ENCODE measurements around the gene WDR49.

The WDR49 gene

GRCh38 chr3:167653760-167654159 lies at the start of gene WDR49:
WDR49 (minus strand) TSS chr3:167653942; CDS start chr3:167653425, 517 bp downstream.
- DNase-seq (ENCODE audit: low read depth): no peak

- no peak for DNase-seq (ENCODE audit: low read depth)
Measured at GRCh38 chr3:167700926-167701325, 47.2 kb upstream of the WDR49 start.

GRCh38 chr3:167700046-167700445 lies 46.3 kb upstream of the WDR49 start:
- peak; percentile 65 for DNase-seq (ENCODE audit: low read depth)

- no peak for DNase-seq (ENCODE audit: low read depth)
Measured at GRCh38 chr3:167694121-167694520, 40.4 kb upstream of the WDR49 start.

DNA sequence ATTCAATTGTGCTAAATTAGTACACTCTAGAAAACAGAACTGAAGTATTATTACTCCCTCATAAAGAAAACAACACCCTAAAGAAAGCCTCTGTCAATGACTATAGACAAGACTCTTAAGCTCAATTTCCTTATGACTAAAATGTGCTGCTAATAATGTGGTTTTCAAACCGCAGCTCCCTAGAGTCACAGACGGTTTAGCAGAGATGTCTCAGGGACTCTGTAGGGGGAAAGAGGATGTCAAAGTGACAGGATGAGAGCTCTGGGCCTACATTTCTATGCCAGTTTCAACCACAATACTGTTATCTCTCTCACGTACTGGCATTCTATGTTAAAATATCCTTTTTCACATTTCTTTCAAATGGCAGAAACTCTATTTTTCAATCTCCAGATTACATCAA lies 37.6 kb upstream of the WDR49 start:
- no peak for DNase-seq (ENCODE audit: low read depth)

GRCh38 chr3:167684388-167684993 lies 30.7 kb upstream of the WDR49 start:
- DNase-seq (ENCODE audit: low read depth): peak; percentile 35

DNA sequence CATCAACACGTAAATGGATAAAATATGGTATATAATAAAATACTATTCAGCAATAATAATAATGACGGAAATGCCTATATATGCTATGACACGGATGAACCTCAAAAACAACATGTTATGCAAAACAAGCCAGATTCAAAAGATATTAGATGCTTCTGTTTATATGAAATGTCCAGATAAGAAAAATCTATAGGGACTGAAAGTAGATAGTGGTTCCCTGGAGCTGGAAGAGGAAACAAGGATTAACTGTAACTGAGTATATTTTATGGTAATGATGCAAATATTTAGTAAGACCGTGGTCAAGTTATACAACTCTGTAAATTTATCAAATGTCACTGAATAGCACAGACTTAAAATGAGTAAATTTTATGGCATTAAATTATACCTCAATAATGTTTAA lies 25.8 kb upstream of the WDR49 start:
- DNase-seq (ENCODE audit: low read depth): no peak

DNA sequence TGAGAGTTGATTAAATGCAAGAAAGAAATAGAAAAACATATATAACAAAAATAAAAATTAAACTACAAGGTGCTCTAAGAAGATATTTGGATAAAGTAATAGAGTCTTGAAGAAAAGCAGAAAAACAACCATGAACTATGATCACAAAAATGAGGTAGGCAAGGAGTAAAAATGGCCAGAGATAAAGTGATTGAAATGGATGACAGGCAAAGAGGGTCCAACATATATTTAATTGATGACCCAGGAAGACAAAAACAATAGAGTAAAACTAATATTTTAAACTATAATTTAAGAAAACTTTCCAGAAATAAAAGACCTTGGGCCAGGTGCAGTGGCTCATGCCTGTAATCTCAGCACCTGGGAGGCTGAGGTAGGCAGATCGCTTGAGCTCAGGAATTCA lies 22.1 kb upstream of the WDR49 start:
- DNase-seq (ENCODE audit: low read depth): no peak

DNA sequence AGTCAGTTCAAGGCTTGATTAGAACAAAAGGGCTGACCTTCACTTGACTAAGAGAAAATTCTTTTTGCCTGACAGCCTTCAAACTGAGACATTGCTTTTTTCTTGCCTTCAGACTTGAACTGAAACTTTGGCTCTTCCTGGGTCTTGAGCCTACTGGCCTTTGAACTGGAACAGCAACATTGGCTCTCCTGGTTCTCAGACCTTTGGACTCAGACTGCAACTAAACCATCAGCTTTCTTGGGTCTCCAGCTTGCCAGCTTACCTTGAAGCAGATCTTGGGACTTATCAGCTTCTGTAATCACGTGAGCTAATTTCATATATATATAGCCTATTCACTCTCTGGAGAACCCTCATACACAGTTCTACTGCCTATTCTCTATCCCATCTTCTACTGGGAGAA lies 19.5 kb upstream of the WDR49 start:
- no peak for DNase-seq (ENCODE audit: low read depth)

DNA sequence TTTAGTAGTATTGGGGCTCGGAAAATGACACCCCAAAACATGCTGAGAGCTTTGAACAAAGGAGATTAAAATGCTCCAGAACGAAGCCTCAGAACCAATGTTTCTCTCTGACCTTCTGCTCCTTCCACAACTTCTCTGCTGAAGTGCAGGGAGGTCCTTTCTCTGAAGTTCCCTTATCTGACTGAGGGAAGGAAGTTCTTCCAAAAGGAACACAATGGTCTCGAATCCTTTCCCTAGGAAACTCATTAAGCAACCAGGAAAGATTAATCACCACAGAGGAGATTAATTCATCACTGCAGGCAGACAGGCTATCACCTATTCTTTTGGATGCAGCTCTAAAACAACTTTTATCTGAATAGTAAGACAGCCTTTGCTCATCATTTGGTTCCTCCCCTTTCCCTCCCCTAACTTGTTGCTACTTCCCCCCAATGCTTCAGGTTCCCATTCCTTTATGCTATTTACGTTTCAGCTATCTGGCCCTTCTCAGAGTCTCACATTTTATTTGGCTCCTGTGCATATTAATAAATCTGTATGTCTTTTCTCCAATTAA lies 18.2 kb upstream of the WDR49 start:
- no peak for DNase-seq (ENCODE audit: low read depth)

- no peak for DNase-seq (ENCODE audit: low read depth)
Measured at GRCh38 chr3:167669699-167670098, 16.0 kb upstream of the WDR49 start.

GRCh38 chr3:167668651-167669050 lies 14.9 kb upstream of the WDR49 start:
- DNase-seq (ENCODE audit: low read depth): no peak

DNA sequence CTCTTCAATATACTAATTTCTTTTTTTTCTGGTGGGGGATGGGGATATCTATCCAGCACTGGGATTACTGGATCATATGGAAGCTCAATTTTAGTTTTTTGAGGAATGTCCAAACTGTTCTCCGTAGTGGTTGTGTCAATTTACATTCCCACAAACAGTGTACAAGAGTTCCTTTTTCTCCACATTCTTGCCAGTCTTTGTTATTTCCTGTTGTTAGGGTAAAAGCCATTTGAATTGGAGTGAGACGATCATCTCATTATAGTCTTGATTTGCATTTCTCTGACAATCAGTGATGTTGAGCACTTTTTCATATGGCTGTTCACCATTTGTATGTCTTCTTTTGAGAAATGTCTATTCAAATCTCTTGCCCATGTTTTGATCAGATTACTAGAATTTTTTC lies 12.8 kb upstream of the WDR49 start:
- DNase-seq (ENCODE audit: low read depth): no peak

- no peak for DNase-seq (ENCODE audit: low read depth)
Measured at GRCh38 chr3:167662919-167663400, 9.2 kb upstream of the WDR49 start.

- DNase-seq (ENCODE audit: low read depth): no peak
Measured at GRCh38 chr3:167657684-167658225, 4.0 kb upstream of the WDR49 start.

DNA sequence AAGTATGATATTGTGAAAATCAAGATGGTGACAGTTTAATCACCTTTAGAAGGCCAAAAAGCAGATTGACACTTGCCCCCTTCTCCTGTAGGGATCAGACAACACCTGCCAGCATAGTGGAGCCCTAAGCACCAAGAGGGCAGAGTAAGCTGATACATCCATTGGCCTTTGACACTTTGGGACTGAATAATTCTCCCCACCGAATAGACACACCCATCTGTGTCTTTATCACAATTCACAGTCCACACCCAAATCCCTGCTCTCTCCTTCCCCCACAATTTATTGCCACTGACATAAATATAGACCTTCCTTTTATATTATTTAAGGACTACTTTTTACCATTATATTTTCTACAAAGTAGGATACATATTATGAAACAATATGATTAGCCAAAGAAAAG lies 3.1 kb upstream of the WDR49 start:
- no peak for DNase-seq (ENCODE audit: low read depth)

- DNase-seq (ENCODE audit: low read depth): no peak
Measured at GRCh38 chr3:167653155-167653554, 587 bp downstream of the WDR49 start.

- DNase-seq (ENCODE audit: low read depth): no peak
Measured at GRCh38 chr3:167651826-167652225, 1.9 kb downstream of the WDR49 start.

- DNase-seq (ENCODE audit: low read depth): no peak
Measured at GRCh38 chr3:167650459-167650858, 3.3 kb downstream of the WDR49 start.

GRCh38 chr3:167649746-167650145 lies 4.0 kb downstream of the WDR49 start:
- no peak for DNase-seq (ENCODE audit: low read depth)

GRCh38 chr3:167644611-167645010 lies 9.1 kb downstream of the WDR49 start:
- DNase-seq (ENCODE audit: low read depth): no peak

DNA sequence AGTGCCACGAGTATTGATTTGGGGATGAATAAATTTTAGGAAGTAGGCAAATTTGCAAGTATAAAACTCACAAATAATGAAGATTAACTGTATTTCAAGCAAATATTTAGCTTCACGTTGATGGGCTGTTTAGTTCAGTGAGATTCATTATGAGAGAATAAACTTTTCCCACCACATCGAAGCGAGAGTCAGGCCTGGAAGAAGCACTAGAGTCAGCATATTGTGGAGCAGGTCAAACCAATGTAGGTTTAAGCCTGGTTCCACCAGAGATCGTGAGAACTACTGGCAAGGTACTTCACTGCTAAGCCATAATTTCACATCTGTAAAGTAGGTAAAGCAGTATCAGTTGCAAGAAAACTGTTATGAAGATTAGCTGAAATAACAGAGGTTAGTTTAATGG lies 22.3 kb downstream of the WDR49 start:
- no peak for DNase-seq (ENCODE audit: low read depth)

GRCh38 chr3:167626490-167626889 lies 27.3 kb downstream of the WDR49 start:
- no peak for DNase-seq (ENCODE audit: low read depth)

DNA sequence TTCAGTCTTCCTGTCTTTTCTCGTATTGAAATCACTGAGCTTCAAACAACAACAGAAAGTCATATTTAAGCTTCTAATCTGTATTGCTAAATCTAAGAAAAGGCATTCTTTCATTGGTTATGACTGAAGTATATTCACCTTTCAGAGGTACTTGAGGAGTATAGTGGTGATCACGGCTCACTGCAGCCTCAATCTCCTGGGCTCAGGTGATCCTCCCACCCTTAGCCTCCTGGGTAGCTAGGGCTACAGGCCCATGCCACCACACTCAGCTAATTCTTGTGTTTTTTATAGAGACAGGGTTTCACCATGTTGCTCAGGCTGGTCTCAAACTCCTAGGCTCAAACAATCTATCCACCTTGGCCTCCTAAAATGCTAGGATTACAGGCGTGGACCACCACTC lies 38.7 kb downstream of the WDR49 start:
- DNase-seq (ENCODE audit: low read depth): no peak
